Measurements from ENCODE around the gene YEATS4.

- TF ChIP-seq CTCF (IDR thresholded peaks at IDR 0.05), result no peak
- no peak for TF ChIP-seq POLR2A (IDR thresholded peaks at IDR 0.05)
These were observed 53.1 kb downstream of the YEATS4 start for GRCh38 chr12:69412655-69413054.

All from heart left ventricle (tissue), 13 donors.